Measurements from ENCODE around the gene ZNF343.
"Not testable (repeated sequence)": the region's sequence is repeated elsewhere in the genome, so short reads cannot be mapped to it uniquely, and the experiment has no call there.

Gene ZNF343

DNA sequence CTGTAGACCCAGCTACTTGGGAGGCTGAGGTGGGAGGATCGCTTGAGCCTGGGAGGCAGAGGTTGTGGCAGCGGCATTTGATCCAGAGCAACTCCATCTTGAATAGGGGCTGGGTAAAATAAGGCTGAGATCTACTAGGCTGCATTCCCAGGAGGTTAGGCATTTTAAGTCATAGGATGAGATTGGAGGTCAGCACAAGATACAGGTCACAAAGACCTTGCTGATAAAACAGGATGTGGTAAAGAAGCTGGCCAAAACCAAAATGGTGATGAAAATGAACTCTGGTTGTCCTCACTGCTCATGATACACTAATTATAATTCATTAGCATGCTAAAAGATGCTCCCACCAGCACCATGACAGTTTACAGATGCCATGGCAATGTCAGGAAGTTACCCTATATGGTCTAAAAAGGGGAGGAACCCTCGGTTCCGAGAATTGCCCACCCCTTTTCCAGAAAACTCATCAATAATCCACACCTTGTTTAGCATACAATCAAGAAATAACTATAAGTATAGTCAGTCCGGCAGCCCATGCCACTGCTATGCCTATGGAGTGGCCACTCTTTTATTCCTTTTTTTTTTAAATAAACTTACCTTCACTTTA lies 14.2 kb upstream of the ZNF343 start:
- DNase-seq (ENCODE audit: low read depth, low spot score) = not testable (repeated sequence)

DNA sequence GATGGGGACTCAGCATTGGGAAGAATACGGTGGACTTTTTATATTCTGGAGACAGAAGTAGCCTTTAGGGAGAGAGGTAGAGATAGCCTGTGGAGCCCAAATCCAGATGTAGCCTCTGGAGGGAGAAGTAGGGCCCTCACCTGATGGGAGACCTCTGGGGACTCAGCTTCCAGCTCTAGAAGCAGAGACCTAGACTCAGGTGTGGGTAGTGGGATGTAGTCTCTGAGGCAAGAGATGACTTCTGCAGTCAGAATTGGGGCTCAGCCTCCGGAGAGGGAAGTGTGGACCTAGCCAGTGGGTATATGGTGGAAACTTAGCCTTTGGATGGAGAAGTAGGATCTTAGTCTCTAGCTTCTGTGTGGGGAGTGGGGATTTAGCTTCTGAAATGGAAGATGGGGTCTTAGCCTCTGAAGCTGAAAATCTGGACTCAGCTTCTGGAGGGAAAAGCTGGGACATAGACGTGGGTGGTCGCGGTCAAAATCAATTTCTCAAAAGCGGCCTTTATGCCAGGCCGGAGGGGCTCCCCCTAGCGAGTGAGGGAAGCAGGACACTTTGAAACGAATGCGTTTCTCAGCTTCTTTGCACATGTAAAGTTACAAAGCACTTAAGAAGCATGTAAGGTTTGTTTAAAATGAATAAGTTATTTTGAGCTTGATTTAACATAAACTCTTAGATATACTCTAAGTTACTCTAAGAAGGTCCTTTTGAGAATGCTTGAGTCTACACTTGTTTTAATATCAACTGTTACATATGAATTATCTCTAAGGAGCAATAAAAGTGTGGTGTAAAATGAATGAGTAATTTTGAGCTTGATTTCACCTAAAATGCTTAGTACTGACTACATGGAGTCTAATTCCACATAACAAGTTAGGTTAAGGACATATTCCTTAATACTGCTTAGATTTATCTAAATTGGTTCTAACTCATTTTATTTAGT lies 12.9 kb upstream of the ZNF343 start:
- no peak overlapping the region for H3K4me3 ChIP-seq (ENCODE audit: low read length)
- DNase-seq (ENCODE audit: low read depth, low spot score) = peak; percentile 42

More for the DNA sequence above, 14.2 kb upstream of the ZNF343 start:
- H3K4me3 ChIP-seq (ENCODE audit: low read length) = not testable (repeated sequence)

DNA sequence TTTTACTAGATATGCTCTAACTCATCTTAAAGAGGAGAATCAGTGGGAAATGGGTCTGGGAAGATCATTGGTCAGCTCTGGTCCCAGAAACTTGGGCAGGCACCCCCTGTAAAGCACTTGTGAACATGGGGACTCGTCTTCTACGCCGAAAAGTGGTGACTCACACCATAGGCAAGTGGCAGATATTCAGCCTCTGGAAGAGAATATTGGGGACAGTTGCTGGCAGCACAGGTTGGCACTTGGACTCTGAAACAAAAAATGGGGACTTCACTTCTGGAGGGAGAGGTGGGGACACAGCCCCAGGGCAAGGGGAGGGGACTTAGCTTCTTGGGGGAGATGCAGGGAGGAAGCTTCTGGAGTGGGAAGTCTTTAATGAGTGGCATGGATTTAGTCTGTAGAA lies 11.9 kb upstream of the ZNF343 start:
- no peak for DNase-seq (ENCODE audit: low read depth, low spot score)

DNA sequence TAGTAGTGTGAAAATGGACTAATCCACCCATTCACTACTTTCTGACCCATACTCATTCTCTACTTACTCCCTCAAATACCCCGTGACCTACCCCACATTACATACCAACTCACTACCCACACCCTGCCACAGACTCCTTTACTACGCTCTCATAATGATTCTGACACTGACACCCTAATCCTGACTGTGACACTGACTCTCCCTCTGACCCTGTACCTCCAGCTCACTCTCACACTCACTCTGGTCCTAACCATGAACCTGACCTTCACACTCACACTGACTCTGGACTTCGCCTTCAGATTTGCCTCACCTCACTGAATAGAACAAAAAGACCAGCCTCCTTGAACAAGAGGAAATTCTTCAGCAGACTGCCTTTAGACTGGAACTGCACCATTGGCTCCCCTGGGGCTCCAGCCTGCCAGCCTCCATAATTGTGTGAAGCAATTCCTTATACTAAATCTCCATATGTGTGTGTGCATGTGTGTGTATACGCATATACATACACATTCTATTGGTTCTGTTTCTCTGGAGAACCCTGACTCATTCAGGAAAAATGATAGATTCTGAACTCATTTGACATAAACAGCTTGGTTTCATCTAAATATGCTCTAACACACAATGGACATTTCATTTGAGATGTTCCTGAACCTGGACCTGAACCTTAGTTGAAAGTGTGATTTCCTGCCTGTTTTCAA lies 10.5 kb upstream of the ZNF343 start:
- DNase-seq (ENCODE audit: low read depth, low spot score) = no peak
- H3K4me3 ChIP-seq (ENCODE audit: low read length) = no peak overlapping the region

More for the DNA sequence above, 11.9 kb upstream of the ZNF343 start:
- no peak overlapping the region for H3K4me3 ChIP-seq (ENCODE audit: low read length)

DNA sequence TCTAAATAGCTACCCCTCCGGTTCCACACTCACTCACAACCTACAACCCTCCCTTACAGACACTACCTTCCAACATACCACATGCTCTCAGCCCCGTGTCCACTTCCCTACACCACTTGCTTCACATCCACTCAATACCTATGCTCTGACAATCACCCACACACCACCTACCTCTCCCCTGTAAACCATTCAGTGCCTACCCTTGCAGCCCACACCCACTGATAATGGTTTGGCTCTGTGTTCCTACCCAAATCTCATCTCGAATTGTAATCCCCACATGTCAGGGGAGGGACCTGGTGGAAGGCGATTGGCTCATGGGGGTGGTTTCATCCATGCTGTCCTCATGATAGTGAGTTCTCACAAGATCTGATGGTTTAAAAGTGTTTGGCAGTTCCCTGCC lies 9.8 kb upstream of the ZNF343 start:
- no peak overlapping the region for H3K4me3 ChIP-seq (ENCODE audit: low read length)

DNA sequence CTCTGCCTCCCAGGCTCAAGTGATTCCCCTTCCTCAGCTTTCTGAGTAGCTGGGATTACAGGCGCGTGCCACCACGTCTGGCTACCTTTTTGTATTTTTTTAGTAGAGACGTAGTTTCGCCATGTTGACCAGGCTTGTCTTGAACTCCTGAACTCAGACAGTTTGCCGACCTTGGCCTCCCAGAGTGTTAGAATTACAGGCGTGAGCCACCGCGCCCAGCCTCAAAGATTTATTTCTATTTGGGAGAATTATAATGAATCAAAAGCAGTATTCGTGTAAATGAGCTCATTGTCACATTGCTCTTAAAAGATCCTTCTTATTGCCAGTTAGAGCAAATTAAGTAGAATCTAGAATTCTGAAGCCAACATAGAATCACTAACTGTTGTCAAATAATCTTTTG lies 9.4 kb upstream of the ZNF343 start:
- no peak for DNase-seq (ENCODE audit: low read depth, low spot score)
- no peak overlapping the region for H3K4me3 ChIP-seq (ENCODE audit: low read length)

More for the DNA sequence above, 9.8 kb upstream of the ZNF343 start:
- no peak for DNase-seq (ENCODE audit: low read depth, low spot score)

DNA sequence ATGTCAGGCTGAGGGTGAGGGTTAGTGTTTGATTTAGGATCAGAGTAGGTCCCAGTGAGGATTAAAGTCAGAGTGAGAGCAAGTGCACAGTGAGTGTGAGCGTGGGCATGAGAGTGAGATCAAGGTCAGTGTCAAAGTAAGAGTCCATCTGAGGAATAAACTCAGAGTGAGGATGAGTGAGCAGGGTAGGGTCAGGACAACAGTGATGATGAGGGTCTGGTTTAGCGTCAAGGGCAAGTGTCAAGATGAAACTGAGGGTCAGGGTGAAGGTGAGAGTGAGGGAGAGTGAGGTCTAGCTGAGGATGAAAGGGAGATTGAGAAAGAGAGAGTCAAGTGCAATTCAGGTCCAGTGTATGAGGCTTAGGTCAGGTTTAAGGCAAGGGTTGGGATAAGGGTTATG lies 7.7 kb upstream of the ZNF343 start:
- no peak overlapping the region for H3K4me3 ChIP-seq (ENCODE audit: low read length)
- DNase-seq (ENCODE audit: low read depth, low spot score) = no peak

DNA sequence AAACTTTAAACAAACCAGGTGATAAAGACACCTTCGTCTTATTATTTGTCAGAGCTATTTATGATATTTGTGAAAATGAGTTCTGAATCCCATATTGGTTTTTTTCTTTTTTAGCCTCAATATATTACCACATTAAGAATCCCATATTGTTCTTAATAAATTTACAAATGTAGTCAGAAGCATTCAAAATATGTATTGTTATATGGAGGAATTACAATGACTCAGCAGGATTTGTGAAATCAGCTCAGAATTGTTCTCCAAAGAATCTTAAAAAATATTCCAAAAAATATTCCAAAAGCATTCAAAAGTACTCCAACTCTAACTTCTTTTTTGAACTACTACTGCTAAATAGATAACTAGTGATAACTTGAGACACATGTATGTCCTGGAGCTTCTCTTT lies 6.5 kb upstream of the ZNF343 start:
- DNase-seq (ENCODE audit: low read depth, low spot score) = no peak
- H3K4me3 ChIP-seq (ENCODE audit: low read length) = no peak overlapping the region

DNA sequence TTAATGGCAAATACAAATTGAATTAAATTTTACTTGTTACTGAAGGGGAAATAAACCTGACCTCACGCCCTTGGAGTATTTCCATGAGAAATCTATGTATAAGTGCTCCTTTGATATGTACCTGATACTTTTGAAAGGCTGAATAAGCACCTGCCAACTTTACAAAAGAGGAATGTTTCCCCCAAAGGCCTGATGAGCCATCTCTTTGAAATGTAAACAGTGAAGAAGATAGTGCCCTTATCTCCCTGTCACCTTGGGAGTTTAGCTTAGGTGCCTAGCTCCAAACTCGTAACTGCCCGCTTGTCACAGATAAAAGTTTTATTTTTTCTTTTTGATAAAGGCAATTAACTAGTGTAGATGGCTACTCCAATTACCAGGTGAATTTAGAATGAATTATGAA lies 1.1 kb upstream of the ZNF343 start:
- no peak for DNase-seq (ENCODE audit: low read depth, low spot score)
- H3K4me3 ChIP-seq (ENCODE audit: low read length) = peak overlapping the region; percentile 89

DNA sequence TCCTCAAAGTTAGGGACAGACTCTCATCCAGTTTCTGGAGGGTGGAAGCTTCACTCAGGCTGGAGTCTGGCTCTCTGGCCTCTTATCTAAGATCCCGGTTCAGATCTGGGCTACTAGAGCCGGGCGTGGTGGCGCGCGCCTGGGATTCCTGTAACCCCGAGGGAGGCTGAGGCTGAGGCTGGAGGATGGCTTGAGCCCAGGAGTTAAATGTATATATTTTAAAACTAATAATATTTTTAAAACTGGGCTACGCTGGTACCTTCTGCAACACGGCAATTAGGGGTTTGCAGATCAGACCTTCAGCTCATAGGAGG lies 710 bp upstream of the ZNF343 start:
- H3K4me3 ChIP-seq (ENCODE audit: low read length) = peak overlapping the region; percentile 89
- no peak for DNase-seq (ENCODE audit: low read depth, low spot score)

DNA sequence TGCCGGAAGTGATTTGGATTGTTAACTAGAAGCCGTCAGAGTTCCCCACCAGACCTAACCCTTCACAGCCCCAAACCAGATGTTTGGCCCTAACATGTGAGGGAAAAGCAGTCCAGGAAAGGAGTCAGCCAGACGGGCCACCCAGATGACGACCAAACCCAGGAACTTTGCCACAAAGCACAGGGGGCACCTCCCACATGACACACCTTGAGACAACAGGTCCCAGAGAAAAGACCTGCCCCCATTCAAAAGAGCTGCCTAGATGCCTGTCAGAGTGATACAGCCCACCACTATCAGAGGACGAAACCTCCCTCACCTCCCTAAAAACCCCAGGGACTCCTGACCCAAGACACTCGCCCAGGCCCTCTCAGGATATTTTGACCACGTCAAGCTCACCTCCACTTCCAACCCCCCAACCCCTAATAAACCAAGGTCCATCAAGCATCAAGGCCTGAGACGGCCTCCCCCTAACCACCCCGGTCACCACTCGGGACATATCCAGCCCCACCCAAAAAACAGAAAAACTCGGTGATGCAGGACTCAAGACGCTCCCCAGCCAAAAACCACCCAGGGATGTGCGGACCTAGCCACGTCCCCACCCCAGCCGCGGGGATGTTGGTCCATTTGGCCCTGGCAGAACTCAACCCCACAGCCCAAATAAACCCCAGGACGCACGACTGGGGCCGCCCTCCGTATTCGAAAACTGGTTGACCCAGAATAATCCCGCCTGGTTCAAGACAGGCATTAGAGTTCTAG lies 662 bp downstream of the ZNF343 start:
- no peak for DNase-seq (ENCODE audit: low read depth, low spot score)
- H3K4me3 ChIP-seq (ENCODE audit: low read length) = peak overlapping the region; percentile 89

DNA sequence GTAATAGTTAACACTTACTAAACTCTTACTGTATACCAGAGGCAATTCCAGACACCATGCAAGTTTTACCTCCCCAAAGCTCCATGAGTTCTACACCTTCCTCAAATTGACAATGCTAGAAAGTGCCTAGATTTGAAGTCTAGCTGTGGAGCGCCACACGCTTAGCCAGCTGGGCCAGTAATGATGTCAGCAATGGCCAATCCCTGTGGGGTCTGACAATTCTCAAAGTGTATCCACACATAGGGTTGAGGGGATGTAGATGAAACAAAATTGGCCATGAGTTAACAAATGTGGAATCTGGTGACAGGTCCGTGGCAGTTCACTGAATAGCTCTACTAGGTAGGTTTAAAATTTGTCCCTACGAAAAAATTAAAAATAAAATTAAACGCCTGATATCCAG lies 1.3 kb downstream of the ZNF343 start:
- DNase-seq (ENCODE audit: low read depth, low spot score) = no peak
- no peak overlapping the region for H3K4me3 ChIP-seq (ENCODE audit: low read length)

DNA sequence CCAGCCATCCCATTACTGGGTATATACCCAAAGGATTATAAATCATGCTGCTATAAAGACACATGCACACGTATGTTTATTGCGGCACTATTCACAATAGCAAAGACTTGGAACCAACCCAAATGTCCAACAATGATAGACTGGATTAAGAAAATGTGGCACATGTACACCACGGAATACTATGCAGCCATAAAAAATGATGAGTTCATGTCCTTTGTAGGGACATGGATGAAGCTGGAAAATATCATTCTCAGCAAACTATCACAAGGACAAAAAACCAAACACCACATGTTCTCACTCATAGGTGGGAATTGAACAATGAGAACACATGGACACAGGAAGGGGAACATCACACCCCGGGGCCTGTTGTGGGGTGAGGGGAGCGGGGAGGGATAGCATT lies 2.3 kb downstream of the ZNF343 start:
- not testable (repeated sequence) for H3K4me3 ChIP-seq (ENCODE audit: low read length); DNase-seq (ENCODE audit: low read depth, low spot score)

DNA sequence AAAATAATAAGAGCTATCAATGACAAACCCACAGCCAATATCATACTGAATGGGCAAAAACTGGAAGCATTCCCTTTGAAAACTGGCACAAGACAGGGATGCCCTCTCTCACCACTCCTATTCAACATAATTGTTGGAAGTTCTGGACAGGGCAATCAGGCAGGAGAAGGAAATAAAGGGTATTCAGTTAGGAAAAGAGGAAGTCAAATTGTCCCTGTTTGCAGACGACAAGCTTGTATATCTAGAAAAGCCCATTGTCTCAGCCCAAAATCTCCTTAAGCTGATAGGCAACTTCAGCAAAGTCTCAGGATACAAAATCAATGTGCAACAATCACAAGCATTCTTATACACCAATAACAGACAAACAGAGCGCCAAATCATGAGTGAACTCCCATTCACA lies 3.9 kb downstream of the ZNF343 start:
- not testable (repeated sequence) for H3K4me3 ChIP-seq (ENCODE audit: low read length); DNase-seq (ENCODE audit: low read depth, low spot score)

DNA sequence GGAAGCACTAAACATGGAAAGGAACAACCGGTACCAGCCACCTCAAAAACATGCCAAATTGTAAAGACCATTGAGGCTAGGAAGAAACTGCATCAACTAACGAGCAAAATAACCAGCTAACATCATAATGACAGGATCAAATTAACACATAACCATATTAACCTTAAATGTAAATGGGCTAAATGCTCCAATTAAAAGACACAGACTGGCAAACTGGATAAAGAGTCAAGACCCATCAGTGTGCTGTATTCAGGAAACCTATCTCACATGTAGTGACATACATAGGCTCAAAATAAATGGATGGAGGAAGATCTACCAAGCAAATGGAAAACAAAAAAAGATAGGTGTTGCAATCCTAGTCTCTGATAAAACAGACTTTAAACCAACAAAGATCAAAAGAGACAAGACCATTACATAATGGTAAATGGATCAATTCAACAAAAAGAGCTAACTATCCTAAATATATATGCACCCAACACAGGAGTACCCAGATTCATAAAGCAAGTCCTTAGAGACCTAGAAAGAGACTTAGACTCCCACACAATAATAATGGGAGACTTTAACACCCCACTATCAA lies 5.8 kb downstream of the ZNF343 start:
- not testable (repeated sequence) for DNase-seq (ENCODE audit: low read depth, low spot score); H3K4me3 ChIP-seq (ENCODE audit: low read length)

DNA sequence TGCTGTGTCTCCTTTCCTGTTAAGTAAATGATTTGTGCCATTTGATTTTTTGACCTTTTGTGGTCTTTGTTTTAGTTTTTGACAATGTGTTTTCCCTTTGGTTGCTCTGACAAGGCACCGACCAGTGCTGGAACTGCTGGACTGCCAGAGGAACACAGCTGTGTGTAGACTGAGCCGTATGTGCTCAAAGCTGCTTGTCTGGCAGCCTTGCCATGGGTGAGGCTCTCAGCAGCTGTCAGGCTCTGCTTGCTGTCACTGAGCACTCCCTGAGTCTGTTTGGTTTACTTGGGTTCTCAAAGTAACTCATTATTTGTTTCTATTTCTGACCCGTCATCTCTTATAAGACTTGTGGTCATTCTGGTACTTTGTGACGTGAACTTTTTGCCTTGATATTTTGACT lies 23.1 kb downstream of the ZNF343 start:
- no peak for DNase-seq (ENCODE audit: low read depth, low spot score)
- H3K4me3 ChIP-seq (ENCODE audit: low read length) = no peak overlapping the region

DNA sequence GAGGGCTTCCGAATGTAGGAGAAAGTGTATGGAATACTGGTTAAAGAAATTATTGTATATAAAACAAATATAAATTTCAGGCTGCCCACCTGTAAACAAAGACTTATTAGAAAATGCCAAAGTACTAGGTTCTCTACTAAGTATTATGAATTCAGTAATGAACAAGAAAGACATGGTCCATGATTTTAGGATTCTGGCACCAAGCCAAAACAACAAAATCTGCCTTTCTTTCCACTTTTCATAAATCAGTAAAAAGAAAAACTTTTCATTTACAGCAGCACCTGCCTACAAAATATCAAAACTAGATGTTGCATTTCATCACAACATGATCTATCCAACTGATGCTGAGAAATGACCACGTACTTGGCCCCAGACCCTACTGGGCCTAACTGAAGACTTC lies 23.6 kb downstream of the ZNF343 start:
- no peak overlapping the region for H3K4me3 ChIP-seq (ENCODE audit: low read length)
- no peak for DNase-seq (ENCODE audit: low read depth, low spot score)

DNA sequence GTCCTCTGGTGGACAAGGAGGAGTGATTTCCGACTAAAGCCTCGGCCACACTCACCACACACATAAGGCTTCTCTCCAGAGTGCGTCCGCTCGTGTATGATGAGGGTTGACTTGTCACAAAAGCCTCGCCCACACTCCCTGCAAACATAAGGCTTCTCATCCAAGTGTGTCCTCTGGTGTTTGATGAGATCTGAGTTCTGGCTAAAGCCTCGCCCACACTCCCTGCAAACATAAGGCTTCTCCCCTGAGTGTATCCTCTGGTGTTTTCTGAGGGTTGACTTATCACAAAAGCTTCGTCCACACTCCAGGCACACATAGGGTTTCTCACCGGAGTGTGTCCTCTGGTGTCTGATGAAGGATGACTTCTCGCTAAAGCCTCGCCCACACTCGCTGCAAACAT lies 25.2 kb downstream of the ZNF343 start:
- no peak for DNase-seq (ENCODE audit: low read depth, low spot score)
- no peak overlapping the region for H3K4me3 ChIP-seq (ENCODE audit: low read length)

DNA sequence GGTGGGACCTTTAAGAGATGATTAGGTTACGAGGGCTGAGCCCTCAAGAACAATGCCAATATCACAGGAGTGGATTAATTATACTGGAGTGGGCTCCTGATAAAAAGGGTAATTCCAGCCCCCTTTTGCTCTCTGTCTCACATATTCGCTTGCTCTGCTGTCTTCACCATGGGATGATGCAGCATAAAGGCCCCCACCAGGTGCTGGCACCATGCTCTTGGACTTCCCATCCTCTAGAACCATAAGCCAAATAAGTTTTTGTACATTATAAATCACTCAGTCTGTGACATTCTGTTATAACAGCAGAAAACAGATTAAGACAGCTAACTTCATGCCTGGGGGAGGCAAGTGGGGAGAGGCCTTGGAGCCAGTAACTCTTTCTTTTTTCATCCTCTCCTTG lies 28.3 kb downstream of the ZNF343 start:
- no peak for DNase-seq (ENCODE audit: low read depth, low spot score)
- no peak overlapping the region for H3K4me3 ChIP-seq (ENCODE audit: low read length)

All from Jurkat, Clone E6-1 (cell line).